Measurements from ENCODE around the gene AK9. TPM values are rescaled to one million over a fixed set of nuclear protein-coding genes. Genes with fewer than 3 reads are reported as not detected.
A peak's percentile ranks its signal among the peaks of the same experiment; 100 is the strongest.

Gene AK9
- 0.30 TPM for polyA plus RNA-seq (2012; ENCODE audit: insufficient read length, low read depth)

DNA sequence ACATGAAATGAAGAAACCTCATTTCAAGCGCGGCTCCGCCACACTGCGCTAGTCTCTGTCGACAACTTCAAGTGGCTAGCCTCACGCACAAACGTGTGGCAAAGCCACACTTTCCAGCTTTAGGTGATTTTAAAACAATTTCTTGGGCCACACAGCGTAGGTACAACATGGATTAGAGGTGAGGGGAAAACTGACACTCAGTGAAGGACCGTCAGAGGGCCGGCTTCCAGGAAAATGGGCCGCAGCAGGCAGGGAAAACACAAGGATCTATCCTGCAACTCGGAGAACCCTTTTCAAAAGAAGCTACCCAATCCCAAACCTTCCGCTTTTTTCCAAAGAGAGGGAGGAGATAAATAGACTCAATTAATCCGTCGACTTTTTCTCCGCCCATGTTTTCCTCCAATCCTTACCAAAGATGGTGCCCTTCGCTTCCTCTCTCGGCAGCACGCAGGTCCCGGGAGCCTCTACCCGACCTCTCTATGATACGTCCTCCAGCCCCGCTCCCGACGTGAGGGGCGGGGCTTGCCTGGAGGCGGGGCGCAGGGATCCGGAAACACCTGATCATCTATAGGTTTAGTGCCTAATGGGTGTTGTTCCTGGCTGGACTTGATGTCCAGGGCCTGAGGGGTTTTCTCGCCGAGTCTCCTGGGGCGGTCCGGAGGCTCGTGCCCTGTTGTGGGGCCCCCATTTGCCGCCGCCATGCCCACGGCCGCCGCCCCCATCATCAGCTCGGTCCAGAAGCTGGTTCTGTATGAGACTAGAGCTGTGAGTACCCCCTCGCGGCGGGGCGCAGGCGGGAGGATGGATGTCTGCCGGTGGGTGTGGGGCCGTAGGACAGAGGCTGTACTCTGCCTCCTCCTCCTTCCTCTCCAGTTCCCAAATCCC, at the start of gene AK9, which contains the start of gene FIG4:
AK9 (minus strand) TSS at position 466 of the 885 bp plus-strand sequence. CDS start 15,457 bp downstream, outside the sequence.
FIG4 (plus strand) TSS at position 560 of the 885 bp plus-strand sequence; CDS start at position 700, 140 bp downstream.
- TF ChIP-seq FOXP2 (optimal IDR thresholded peaks at IDR 0.05; ENCODE audit: borderline replicate concordance, extremely low read depth, extremely low read length, insufficient read depth): no peak
- TF ChIP-seq POLR2AphosphoS5 (IDR thresholded peaks at IDR 0.05; ENCODE audit: low read depth, low read length): peak; percentile 50; the same call in 1 of the 2 replicates
- TF ChIP-seq TAF1 (IDR thresholded peaks at IDR 0.05; ENCODE audit: borderline replicate concordance, insufficient read depth, low read length): 0 out of 2 replicates have a peak, but pooled peaks have one; percentile 32

DNA sequence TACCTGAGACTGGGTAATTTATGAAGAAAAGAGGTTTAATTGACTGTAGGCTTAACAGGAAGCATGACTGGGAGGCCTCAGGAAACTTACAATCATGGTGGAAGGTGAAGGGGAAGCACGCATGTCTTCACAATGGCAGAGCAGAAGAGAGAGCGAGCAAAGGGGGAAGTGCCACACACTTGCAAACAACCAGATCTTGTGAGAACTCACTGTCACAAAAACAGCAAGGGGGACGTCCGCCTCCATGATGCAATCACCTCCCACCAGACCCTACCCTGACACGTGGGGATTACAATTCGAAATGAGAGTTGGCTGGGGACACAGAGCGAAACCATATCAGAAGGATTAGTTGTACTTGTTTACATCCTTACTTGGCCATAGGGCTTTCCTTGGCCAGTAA, 49.8 kb upstream of the AK9 start:
- TF ChIP-seq, protein P1, sequence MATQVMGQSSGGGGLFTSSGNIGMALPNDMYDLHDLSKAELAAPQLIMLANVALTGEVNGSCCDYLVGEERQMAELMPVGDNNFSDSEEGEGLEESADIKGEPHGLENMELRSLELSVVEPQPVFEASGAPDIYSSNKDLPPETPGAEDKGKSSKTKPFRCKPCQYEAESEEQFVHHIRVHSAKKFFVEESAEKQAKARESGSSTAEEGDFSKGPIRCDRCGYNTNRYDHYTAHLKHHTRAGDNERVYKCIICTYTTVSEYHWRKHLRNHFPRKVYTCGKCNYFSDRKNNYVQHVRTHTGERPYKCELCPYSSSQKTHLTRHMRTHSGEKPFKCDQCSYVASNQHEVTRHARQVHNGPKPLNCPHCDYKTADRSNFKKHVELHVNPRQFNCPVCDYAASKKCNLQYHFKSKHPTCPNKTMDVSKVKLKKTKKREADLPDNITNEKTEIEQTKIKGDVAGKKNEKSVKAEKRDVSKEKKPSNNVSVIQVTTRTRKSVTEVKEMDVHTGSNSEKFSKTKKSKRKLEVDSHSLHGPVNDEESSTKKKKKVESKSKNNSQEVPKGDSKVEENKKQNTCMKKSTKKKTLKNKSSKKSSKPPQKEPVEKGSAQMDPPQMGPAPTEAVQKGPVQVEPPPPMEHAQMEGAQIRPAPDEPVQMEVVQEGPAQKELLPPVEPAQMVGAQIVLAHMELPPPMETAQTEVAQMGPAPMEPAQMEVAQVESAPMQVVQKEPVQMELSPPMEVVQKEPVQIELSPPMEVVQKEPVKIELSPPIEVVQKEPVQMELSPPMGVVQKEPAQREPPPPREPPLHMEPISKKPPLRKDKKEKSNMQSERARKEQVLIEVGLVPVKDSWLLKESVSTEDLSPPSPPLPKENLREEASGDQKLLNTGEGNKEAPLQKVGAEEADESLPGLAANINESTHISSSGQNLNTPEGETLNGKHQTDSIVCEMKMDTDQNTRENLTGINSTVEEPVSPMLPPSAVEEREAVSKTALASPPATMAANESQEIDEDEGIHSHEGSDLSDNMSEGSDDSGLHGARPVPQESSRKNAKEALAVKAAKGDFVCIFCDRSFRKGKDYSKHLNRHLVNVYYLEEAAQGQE (IDR thresholded peaks at IDR 0.05; ENCODE audit: insufficient read depth in 1 of 2, low read depth in 2 of 2, low read length in 2 of 2): no peak
- TF ChIP-seq TAF1 (IDR thresholded peaks at IDR 0.05; ENCODE audit: borderline replicate concordance, insufficient read depth, low read length) (no peak), FOXP2 (optimal IDR thresholded peaks at IDR 0.05; ENCODE audit: borderline replicate concordance, extremely low read depth, extremely low read length, insufficient read depth) (no peak), SIN3A (IDR thresholded peaks at IDR 0.05; ENCODE audit: borderline replicate concordance, insufficient read depth, low read length) (no peak), POLR2AphosphoS5 (IDR thresholded peaks at IDR 0.05; ENCODE audit: low read depth, low read length) (no peak)

DNA sequence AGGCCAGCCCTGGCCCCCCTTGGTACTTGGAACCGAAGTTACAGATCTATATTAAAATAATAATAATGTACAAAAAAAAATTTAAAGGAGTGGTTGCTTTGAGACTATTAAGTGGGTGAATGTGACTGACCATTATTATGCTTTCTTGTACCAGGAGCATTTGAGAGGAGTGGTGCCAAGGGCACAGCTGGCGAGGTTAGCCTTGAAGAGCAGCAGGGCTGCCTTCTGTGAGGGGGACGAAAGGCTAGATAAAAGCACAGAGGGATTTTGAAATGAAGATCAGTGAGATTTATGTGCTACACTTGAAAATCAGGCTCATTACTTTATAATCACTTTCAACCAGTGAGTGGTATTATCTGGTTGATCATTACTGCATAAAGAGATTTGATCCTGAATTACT, 48.7 kb upstream of the AK9 start:
- TF ChIP-seq TAF1 (IDR thresholded peaks at IDR 0.05; ENCODE audit: borderline replicate concordance, insufficient read depth, low read length): no peak
- no peak for TF ChIP-seq SIN3A (IDR thresholded peaks at IDR 0.05; ENCODE audit: borderline replicate concordance, insufficient read depth, low read length)
- TF ChIP-seq, protein P1 (IDR thresholded peaks at IDR 0.05; ENCODE audit: insufficient read depth in 1 of 2, low read depth in 2 of 2, low read length in 2 of 2): no peak
- no peak for TF ChIP-seq POLR2AphosphoS5 (IDR thresholded peaks at IDR 0.05; ENCODE audit: low read depth, low read length)
- no peak for TF ChIP-seq FOXP2 (optimal IDR thresholded peaks at IDR 0.05; ENCODE audit: borderline replicate concordance, extremely low read depth, extremely low read length, insufficient read depth)

DNA sequence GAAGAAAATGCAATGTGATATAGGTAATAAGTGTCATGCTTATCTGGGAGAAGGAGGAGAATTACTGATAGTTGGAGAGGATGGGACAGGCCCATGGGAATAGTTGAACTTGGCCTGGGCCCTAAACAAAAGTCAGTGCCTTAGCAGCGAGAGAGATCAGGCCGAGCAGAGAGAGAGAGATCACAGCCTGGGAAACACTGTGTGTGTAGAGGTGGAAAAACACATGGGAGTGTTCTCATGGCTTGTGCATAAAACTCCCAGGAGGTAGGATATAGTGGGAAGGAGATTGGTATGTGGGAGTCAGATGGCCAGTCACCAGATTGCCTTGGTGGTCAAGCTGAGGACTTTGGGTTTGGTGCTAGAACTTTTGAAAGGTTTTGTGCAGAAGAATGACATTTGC, 47.7 kb upstream of the AK9 start:
- TF ChIP-seq TAF1 (IDR thresholded peaks at IDR 0.05; ENCODE audit: borderline replicate concordance, insufficient read depth, low read length) (no peak), SIN3A (IDR thresholded peaks at IDR 0.05; ENCODE audit: borderline replicate concordance, insufficient read depth, low read length) (no peak), POLR2AphosphoS5 (IDR thresholded peaks at IDR 0.05; ENCODE audit: low read depth, low read length) (no peak), FOXP2 (optimal IDR thresholded peaks at IDR 0.05; ENCODE audit: borderline replicate concordance, extremely low read depth, extremely low read length, insufficient read depth) (no peak)
- TF ChIP-seq, protein P1 (IDR thresholded peaks at IDR 0.05; ENCODE audit: insufficient read depth in 1 of 2, low read depth in 2 of 2, low read length in 2 of 2): no peak

DNA sequence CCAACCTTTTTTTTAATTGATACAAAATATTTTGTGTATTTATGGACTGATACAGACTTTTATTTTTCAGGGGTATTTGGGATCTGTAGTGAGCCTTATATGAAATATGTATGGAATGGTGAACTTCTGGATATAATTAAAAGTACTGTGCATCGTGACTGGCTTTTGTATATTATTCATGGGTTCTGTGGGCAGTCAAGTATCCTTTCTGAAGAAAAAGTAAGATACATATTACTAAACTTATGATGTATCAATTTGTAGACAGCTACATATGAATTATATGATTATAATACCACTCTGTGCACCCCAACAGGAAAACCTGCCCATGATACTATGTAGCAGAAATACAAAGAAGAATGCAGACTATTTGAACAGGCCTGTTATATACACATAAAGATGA, 47.3 kb upstream of the AK9 start:
- no peak for TF ChIP-seq TAF1 (IDR thresholded peaks at IDR 0.05; ENCODE audit: borderline replicate concordance, insufficient read depth, low read length)
- TF ChIP-seq, protein P1 (IDR thresholded peaks at IDR 0.05; ENCODE audit: insufficient read depth in 1 of 2, low read depth in 2 of 2, low read length in 2 of 2): no peak
- no peak for TF ChIP-seq POLR2AphosphoS5 (IDR thresholded peaks at IDR 0.05; ENCODE audit: low read depth, low read length)
- TF ChIP-seq SIN3A (IDR thresholded peaks at IDR 0.05; ENCODE audit: borderline replicate concordance, insufficient read depth, low read length): no peak
- no peak for TF ChIP-seq FOXP2 (optimal IDR thresholded peaks at IDR 0.05; ENCODE audit: borderline replicate concordance, extremely low read depth, extremely low read length, insufficient read depth)
